HFF-Myc (cell line): ENCODE measurements around the gene HSD11B1.

Experiments
- DNase-seq: peaks from one replicate; pipeline ENCODE4 v3.0.0-alpha.2; 2011; ENCODE audit warnings: low read depth; ENCODE audit errors: extremely low read depth
- H3K4me3 ChIP-seq: replicated peaks from 2 replicates; pipeline ENCODE4 v1.5.1; 2011; ENCODE audit warnings: low read depth, mild to moderate bottlenecking, control low read depth, low read length
- CTCF ChIP-seq: IDR thresholded peaks from 2 replicates; pipeline ENCODE4 v1.5.1; 2012; ENCODE audit warnings: mild to moderate bottlenecking, low read depth, low read length, control low read depth; ENCODE audit errors: missing control alignments

The HSD11B1 gene

GRCh38 chr1:209749205-209749604 is 44.6 kb downstream of the HSD11B1 start:
- TF ChIP-seq CTCF = no peak
- DNase-seq = no peak
- H3K4me3 ChIP-seq = no peak overlapping the region

GRCh38 chr1:209749670-209750323 is 45.2 kb downstream of the HSD11B1 start:
- H3K4me3 ChIP-seq = no peak overlapping the region
- DNase-seq = no peak
- TF ChIP-seq CTCF = no peak

- no peak for DNase-seq
- TF ChIP-seq CTCF = no peak
- no peak overlapping the region for H3K4me3 ChIP-seq
Measured at GRCh38 chr1:209751627-209752231, 47.1 kb downstream of the HSD11B1 start.

GRCh38 chr1:209752890-209753289 is 48.2 kb downstream of the HSD11B1 start:
- TF ChIP-seq CTCF = no peak
- DNase-seq = no peak
- no peak overlapping the region for H3K4me3 ChIP-seq

GRCh38 chr1:209755256-209755655 is 50.6 kb downstream of the HSD11B1 start:
- no peak for TF ChIP-seq CTCF
- DNase-seq = no peak
- no peak overlapping the region for H3K4me3 ChIP-seq

GRCh38 chr1:209755926-209756614 is 51.4 kb downstream of the HSD11B1 start, which contains the start of gene TRAF3IP3:
TSS of gene TRAF3IP3 (plus strand) at chr1:209756053. CDS start at chr1:209760040, 3,987 bp downstream.
- TF ChIP-seq CTCF = no peak
- H3K4me3 ChIP-seq = no peak within 1 kb of the TSS
- no peak for DNase-seq
